Mesenchymal stem cell (in vitro differentiated cells and primary cell): ENCODE data around the gene OR52N4.

Experiments used
- DNase-seq: peaks from one replicate; pipeline ENCODE4 v3.0.0-alpha.2; 2013
- H2AFZ ChIP-seq: one replicate; pipeline ENCODE4 v1.6.1; 2013; ENCODE audit warnings: low read depth, mild to moderate bottlenecking, control low read depth, inconsistent platforms, low read length, moderate library complexity
- H2AK5ac ChIP-seq: 2 replicates; pipeline ENCODE4 v1.6.1; 2013; ENCODE audit warnings: low read length, moderate library complexity, mild to moderate bottlenecking, inconsistent platforms; ENCODE audit not compliant: severe bottlenecking
- H2BK120ac ChIP-seq: one replicate; pipeline ENCODE4 v1.6.1; 2013; ENCODE audit warnings: low read depth, mild to moderate bottlenecking, inconsistent platforms, low read length, moderate library complexity
- H2BK12ac ChIP-seq, 2 experiments: one replicate each; pipeline ENCODE4 v1.6.1; 2013; ENCODE audit warnings: inconsistent platforms in 2 of 2, low read length in 2 of 2, mild to moderate bottlenecking in 2 of 2, moderate library complexity in 2 of 2, control low read depth in 1 of 2
- H2BK15ac ChIP-seq: one replicate; pipeline ENCODE4 v1.6.1; 2013; ENCODE audit warnings: mild to moderate bottlenecking, low read depth, inconsistent platforms; ENCODE audit not compliant: poor library complexity, severe bottlenecking
- H2BK5ac ChIP-seq: 2 replicates; pipeline ENCODE4 v1.6.1; 2013; ENCODE audit warnings: low read depth, mild to moderate bottlenecking, low read length, control low read depth, inconsistent platforms; ENCODE audit not compliant: poor library complexity, severe bottlenecking
- H3K14ac ChIP-seq, 2 experiments: one replicate each; pipeline ENCODE4 v1.6.1; 2013; ENCODE audit warnings: inconsistent platforms in 2 of 2, low read length in 2 of 2, control low read depth in 1 of 2, mild to moderate bottlenecking in 1 of 2, moderate library complexity in 1 of 2
- H3K18ac ChIP-seq, 2 experiments: one replicate each; pipeline ENCODE4 v1.6.1; 2013; ENCODE audit warnings: inconsistent platforms in 2 of 2, low read length in 2 of 2, control low read depth in 1 of 2, low read depth in 1 of 2, mild to moderate bottlenecking in 1 of 2
- H3K23ac ChIP-seq, 2 experiments: one replicate each; pipeline ENCODE4 v1.6.1; 2013; ENCODE audit warnings: inconsistent platforms in 2 of 2, low read length in 2 of 2, mild to moderate bottlenecking in 2 of 2, moderate library complexity in 2 of 2, control low read depth in 1 of 2
- H3K27ac ChIP-seq: 2 replicates; pipeline ENCODE4 v1.5.1; 2013; ENCODE audit warnings: mild to moderate bottlenecking, moderate library complexity, low read length, control low read depth, inconsistent platforms; ENCODE audit not compliant: poor library complexity, severe bottlenecking
- H3K27me3 ChIP-seq, 2 experiments: 2 replicates each; pipeline versions ENCODE4 v1.6.1 to v1.7.0; 2013; ENCODE audit warnings: low read length in 2 of 2, mild to moderate bottlenecking in 2 of 2, moderate library complexity in 2 of 2, control low read depth in 1 of 2, inconsistent platforms in 1 of 2; ENCODE audit not compliant: control insufficient read depth in 1 of 2, insufficient read depth in 1 of 2
- H3K36me3 ChIP-seq, 2 experiments: 2 replicates each; pipeline versions ENCODE4 v1.6.1 to v1.7.0; 2013; ENCODE audit warnings: low read length in 2 of 2, control low read depth in 1 of 2, inconsistent platforms in 1 of 2, low read depth in 1 of 2, mild to moderate bottlenecking in 1 of 2; ENCODE audit not compliant: insufficient read depth in 2 of 2, control insufficient read depth in 1 of 2
- H3K4ac ChIP-seq, 2 experiments: one replicate each; pipeline ENCODE4 v1.6.1; 2013; ENCODE audit warnings: inconsistent platforms in 2 of 2, low read length in 2 of 2, mild to moderate bottlenecking in 2 of 2, moderate library complexity in 2 of 2, control low read depth in 1 of 2, low read depth in 1 of 2
- H3K4me1 ChIP-seq: 2 replicates; pipeline ENCODE4 v1.6.1; 2013; ENCODE audit warnings: low read depth, low read length, control low read depth; ENCODE audit not compliant: control insufficient read depth, insufficient read depth
- H3K4me2 ChIP-seq: 2 replicates; pipeline ENCODE4 v1.6.1; 2013; ENCODE audit warnings: low read length, mild to moderate bottlenecking, inconsistent platforms; ENCODE audit not compliant: poor library complexity, severe bottlenecking
- H3K4me3 ChIP-seq, 2 experiments: 2 replicates each; pipeline versions ENCODE4 v1.5.1 to v1.7.0; 2013; ENCODE audit warnings: low read length in 2 of 2, mild to moderate bottlenecking in 2 of 2, control low read depth in 1 of 2, low read depth in 1 of 2; ENCODE audit not compliant: insufficient read depth in 1 of 2
- H3K79me1 ChIP-seq: replicated peaks from 2 replicates; pipeline ENCODE4 v1.6.1; 2013; ENCODE audit warnings: mild to moderate bottlenecking, control low read depth, low read length, inconsistent platforms; ENCODE audit not compliant: poor library complexity, severe bottlenecking
- H3K9ac ChIP-seq: 2 replicates; pipeline ENCODE4 v1.7.0; 2013; ENCODE audit warnings: mild to moderate bottlenecking, low read length, moderate library complexity
- H3K9me3 ChIP-seq: 2 replicates; pipeline ENCODE4 v1.7.0; 2013; ENCODE audit warnings: mild to moderate bottlenecking, low read length; ENCODE audit not compliant: control insufficient read depth
- H4K8ac ChIP-seq: one replicate; pipeline ENCODE4 v1.6.1; 2013; ENCODE audit warnings: inconsistent platforms, mild to moderate bottlenecking, low read length, moderate library complexity
- H4K91ac ChIP-seq: one replicate; pipeline ENCODE4 v1.6.1; 2013; ENCODE audit warnings: mild to moderate bottlenecking, low read length, inconsistent platforms
- WGBS: methylation state at CpG from one replicate; pipeline ENCODE4 v1.1.7; 2013; ENCODE audit warnings: mixed read lengths; 5-methylcytosine and 5-hydroxymethylcytosine counted together

Gene OR52N4

DNA sequence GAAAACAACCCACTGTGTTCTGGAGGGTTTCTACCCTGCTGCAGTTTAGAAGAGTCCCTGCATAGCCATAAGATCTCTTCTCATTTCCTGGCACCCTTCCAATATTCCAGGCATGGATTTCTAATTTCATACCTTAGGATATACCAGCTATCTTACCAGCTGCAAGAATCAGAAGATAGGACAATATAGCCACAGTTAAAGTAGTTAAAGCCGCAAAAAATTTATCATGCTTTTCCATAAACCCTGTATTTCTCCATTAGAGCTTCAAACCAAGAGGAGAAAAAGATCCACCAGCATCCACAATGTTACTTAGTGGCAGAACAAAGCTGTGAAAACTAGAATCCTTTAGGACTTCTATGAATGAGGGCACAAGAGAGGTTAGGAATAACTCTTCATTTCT lies 26.4 kb upstream of the OR52N4 start:
- no peak overlapping the region for H2BK5ac ChIP-seq
- no peak overlapping the region for H2BK120ac ChIP-seq
- H3K9me3 ChIP-seq, result no peaks in the 10 kb centered on the region
- no peak overlapping the region for H3K27ac ChIP-seq
- H3K27me3 ChIP-seq, result peaks cover 9 to 13% of the 10 kb centered on the region in 2 experiments
- no peaks in the 10 kb centered on the region for H3K79me1 ChIP-seq
- no peak overlapping the region for H3K4me3 ChIP-seq
- no peak overlapping the region for H3K14ac ChIP-seq
- no peak overlapping the region for H4K8ac ChIP-seq
- no peak overlapping the region for H3K9ac ChIP-seq
- no peak overlapping the region for H3K18ac ChIP-seq
- H3K4ac ChIP-seq, result no peak overlapping the region
- no peak for DNase-seq
- no peak overlapping the region for H3K23ac ChIP-seq
- no peak overlapping the region for H2AK5ac ChIP-seq
- 83% methylated on average over 1 of the region's 1 CpG for WGBS
- H4K91ac ChIP-seq, result no peak overlapping the region
- no peak overlapping the region for H2AFZ ChIP-seq
- H3K4me1 ChIP-seq, result no peaks in the 10 kb centered on the region
- no peaks in the 10 kb centered on the region for H3K36me3 ChIP-seq
- no peak overlapping the region for H2BK12ac ChIP-seq
- no peak overlapping the region for H2BK15ac ChIP-seq
- H3K4me2 ChIP-seq, result no peak overlapping the region

DNA sequence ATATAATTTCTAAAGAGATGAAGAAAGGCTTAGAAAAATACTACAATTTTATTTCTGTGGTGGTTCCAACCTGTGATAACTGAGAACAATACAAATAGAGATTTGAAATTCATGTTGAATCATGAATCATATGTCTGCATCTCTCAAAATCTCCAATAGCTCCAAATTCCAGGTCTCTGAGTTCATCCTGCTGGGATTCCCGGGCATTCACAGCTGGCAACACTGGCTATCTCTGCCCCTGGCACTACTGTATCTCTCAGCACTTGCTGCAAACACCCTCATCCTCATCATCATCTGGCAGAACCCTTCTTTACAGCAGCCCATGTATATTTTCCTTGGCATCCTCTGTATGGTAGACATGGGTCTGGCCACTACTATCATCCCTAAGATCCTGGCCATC lies 17.6 kb upstream of the OR52N4 start, which contains the start of gene OR56B1:
OR56B1 (plus strand) TSS at position 53 of the 400 bp plus-strand sequence; CDS start at position 122, 69 bp downstream.
- Histone ChIP-seq H2BK120ac (no peak within 1 kb of the TSS), H4K91ac (no peak within 1 kb of the TSS)

DNA sequence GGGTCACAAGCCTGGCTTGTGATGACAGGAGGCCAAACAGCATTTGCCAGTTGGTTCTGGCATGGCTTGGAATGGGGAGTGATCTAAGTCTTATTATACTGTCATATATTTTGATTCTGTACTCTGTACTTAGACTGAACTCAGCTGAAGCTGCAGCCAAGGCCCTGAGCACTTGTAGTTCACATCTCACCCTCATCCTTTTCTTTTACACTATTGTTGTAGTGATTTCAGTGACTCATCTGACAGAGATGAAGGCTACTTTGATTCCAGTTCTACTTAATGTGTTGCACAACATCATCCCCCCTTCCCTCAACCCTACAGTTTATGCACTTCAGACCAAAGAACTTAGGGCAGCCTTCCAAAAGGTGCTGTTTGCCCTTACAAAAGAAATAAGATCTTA lies 17.0 kb upstream of the OR52N4 start:
- Histone ChIP-seq H3K4me3 (no peak overlapping the region), H2BK5ac (no peak overlapping the region), H3K9ac (no peak overlapping the region), H3K23ac (no peak overlapping the region), H3K14ac (peak overlapping the region in 1 of 2 experiments; percentile 5), H2BK15ac (no peak overlapping the region), H2BK120ac (no peak overlapping the region), H4K8ac (no peak overlapping the region), H3K18ac (no peak overlapping the region), H3K4me2 (no peak overlapping the region), H4K91ac (no peak overlapping the region), H2AK5ac (no peak overlapping the region), H3K4ac (no peak overlapping the region), H2BK12ac (no peak overlapping the region), H3K4me1 (peaks cover 1% of the 10 kb centered on the region), H3K27me3 (peaks cover 0 to 5% of the 10 kb centered on the region in 2 experiments), H3K79me1 (no peaks in the 10 kb centered on the region), H3K9me3 (peaks cover 8% of the 10 kb centered on the region), H3K36me3 (no peaks in the 10 kb centered on the region), H2AFZ (no peak overlapping the region), H3K27ac (no peak overlapping the region)
- no peak for DNase-seq

More for the DNA sequence above, 17.6 kb upstream of the OR52N4 start, which contains the start of gene OR56B1:
- peaks cover 1% of the 10 kb centered on the region for H3K4me1 ChIP-seq
- no peak within 1 kb of the TSS for H3K27ac ChIP-seq
- no peak within 1 kb of the TSS for H3K4me3 ChIP-seq
- no peak within 1 kb of the TSS for H4K8ac ChIP-seq
- no peak within 1 kb of the TSS for H3K9ac ChIP-seq
- 76% methylated on average over 1 of the region's 1 CpG for WGBS
- H2BK12ac ChIP-seq, result no peak within 1 kb of the TSS
- H2BK15ac ChIP-seq, result no peak within 1 kb of the TSS
- no peak within 1 kb of the TSS for H3K23ac ChIP-seq
- peaks cover 2% of the 10 kb centered on the region for H3K9me3 ChIP-seq
- no peaks in the 10 kb centered on the region for H3K36me3 ChIP-seq
- no peak within 1 kb of the TSS for H3K18ac ChIP-seq
- H2AK5ac ChIP-seq, result no peak within 1 kb of the TSS
- H3K4ac ChIP-seq, result no peak within 1 kb of the TSS
- H3K4me2 ChIP-seq, result no peak within 1 kb of the TSS
- no peak for DNase-seq
- H2BK5ac ChIP-seq, result no peak within 1 kb of the TSS
- H2AFZ ChIP-seq, result no peak within 1 kb of the TSS
- H3K14ac ChIP-seq, result peak within 1 kb of the TSS in 1 of 2 experiments; percentile 5
- no peaks in the 10 kb centered on the region for H3K79me1 ChIP-seq
- H3K27me3 ChIP-seq, result peaks cover 0 to 5% of the 10 kb centered on the region in 2 experiments

DNA sequence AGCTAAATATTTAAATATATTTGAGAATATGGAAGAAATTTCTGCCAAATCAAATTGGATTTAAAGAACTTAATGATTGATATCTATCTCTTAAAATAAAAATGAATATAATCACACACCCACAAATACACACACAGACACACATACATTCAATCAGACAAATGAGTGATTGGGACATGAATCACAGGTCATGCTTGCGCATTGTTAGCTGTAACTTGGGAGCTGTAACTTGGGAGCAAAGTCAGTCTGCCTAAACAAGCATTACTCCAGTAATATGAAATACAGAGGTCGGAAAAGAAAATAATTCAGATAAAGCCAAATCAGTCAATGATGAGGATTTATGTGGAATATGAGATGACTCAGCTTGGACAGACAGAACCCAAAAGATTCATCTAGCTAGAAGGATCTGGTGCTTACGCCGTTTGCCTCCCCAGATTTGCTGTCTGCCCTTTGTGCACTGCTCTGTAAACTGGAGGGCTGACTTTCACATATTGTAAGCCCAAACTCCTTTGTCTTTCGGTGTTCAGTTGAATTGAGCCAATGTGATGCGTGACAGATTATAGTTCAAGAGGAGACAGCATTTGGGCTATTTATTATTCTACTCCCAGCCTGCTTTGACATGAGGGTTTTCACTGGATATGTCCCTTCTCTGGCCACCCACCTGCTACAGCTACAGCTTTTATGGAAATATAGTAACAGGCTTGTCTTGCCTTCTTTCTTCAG lies 16.2 kb upstream of the OR52N4 start:
- Histone ChIP-seq H3K36me3 (no peaks in the 10 kb centered on the region), H3K9ac (no peak overlapping the region), H3K9me3 (peaks cover 8% of the 10 kb centered on the region), H3K4me3 (no peak overlapping the region), H3K27me3 (peaks cover 0 to 5% of the 10 kb centered on the region in 2 experiments), H2BK12ac (no peak overlapping the region), H3K79me1 (no peaks in the 10 kb centered on the region), H2BK15ac (no peak overlapping the region), H4K91ac (no peak overlapping the region), H3K4ac (no peak overlapping the region), H3K4me1 (peaks cover 1% of the 10 kb centered on the region), H4K8ac (no peak overlapping the region), H2AFZ (no peak overlapping the region), H2AK5ac (no peak overlapping the region), H3K27ac (no peak overlapping the region), H3K4me2 (no peak overlapping the region), H2BK5ac (no peak overlapping the region), H3K14ac (no peak overlapping the region), H2BK120ac (no peak overlapping the region), H3K18ac (no peak overlapping the region), H3K23ac (no peak overlapping the region)
- DNase-seq, result no peak
- 83% methylated on average over 6 of the region's 6 CpGs for WGBS
